Activated T-cell treated with anti-CD3 and anti-CD28 coated beads for 1 hour (primary cell): ENCODE measurements around the gene NRF1.

Experiments
- DNase-seq: peaks from one replicate; pipeline ENCODE4 v3.0.0-alpha.2; 2020; ENCODE audit warnings: low read depth

The NRF1 gene

DNA sequence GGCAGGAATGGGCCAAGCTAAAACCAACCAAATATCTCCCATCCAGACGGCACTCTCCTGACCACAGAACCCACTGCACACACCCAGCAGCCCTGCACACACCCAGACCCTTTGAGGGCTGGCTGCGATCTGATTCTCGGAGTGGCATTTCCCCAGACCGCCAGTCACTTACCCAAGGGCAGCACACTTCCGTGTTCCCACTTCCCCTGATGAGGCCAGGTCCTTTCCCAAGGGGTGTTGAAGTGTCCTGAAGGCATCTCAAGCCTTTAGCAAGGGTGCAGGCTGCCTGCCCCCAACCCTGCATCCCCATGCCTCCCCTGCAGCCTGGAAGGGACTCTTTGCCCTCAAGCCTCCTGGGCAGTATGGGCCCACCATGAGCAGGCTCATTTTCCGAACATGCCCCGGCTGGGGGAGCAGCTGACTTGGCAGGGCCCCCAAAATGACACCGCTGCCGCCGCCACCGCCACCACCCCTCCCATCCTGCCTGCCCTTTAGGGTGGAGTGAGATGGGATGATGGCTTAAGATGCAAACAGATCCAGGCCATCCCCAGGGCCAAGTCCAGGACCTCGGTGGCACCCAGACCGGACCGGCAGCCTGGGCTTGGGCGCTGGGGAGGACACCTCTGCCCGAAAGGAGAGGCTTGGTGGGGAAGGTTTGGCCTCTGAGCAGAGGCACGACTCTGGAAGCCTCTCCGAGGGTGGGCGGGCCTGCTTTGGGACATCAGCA, 159.8 kb downstream of the NRF1 start:
- no peak for DNase-seq

DNA sequence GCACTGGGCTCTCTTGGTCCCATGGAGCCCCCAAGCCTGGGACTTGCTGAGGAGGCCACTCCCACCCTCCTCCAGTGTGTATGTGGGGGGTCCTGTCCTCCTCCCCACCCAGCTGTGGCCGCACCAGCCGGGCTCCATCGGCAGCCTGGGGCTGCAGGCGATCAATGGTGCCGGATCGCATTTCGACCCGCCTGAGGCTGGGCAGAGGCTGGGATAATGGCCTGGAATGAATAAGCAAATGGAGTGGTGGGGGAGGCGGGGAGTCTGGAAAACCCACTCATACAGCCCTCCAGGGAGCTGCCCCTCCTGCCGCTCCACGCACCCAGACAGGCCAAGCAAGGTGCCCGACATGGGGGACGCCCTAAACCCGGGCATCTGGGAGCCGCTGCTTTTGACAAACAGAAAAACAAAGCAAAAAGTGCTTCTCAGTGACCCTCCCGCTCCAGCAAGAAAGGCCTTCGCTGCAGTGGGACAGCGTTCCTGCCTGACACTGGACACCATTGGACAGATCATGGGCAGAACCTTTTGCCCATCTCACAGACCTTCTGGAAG, 160.5 kb downstream of the NRF1 start:
- DNase-seq = no peak

DNA sequence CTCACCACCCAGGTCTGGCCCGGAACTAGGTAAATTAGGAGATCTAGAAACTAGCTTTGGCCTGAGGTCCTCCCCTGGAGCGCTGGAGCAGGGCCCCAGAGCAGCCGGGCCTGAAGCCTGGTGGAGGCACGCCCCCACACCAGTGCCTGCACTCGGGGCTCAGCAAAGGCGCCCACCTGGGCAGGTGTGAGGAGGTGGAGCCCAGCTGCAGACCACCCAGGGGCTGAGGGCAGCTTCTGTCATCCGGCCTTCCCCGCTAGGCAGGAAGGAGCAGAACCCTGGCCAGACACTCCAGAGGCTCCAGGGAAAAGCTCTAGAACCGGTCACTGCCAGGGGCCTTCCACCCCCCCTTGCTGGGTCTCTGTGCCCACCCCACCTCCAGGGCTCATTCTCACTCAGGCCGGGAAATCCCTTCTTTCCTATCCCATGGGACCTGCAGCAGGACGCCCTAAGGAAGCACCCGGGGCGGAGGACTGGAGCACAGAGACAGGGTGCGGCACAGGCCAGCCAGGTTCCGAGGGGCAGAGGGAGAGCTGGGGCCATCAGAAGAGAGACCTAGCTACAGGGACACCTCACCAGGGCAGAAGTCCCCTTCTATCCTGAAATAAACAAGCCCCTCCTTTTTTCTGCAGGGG, 161.2 kb downstream of the NRF1 start:
- DNase-seq = no peak

GRCh38 chr7:129773328-129773731, 161.8 kb downstream of the NRF1 start:
- no peak for DNase-seq

- DNase-seq = no peak
Measured at GRCh38 chr7:129773871-129774270, 162.4 kb downstream of the NRF1 start.

GRCh38 chr7:129774359-129774758, 162.8 kb downstream of the NRF1 start:
- no peak for DNase-seq

- DNase-seq = no peak
Measured at GRCh38 chr7:129774871-129775694, 163.6 kb downstream of the NRF1 start.

GRCh38 chr7:129775695-129776361, 164.3 kb downstream of the NRF1 start:
- no peak for DNase-seq

DNA sequence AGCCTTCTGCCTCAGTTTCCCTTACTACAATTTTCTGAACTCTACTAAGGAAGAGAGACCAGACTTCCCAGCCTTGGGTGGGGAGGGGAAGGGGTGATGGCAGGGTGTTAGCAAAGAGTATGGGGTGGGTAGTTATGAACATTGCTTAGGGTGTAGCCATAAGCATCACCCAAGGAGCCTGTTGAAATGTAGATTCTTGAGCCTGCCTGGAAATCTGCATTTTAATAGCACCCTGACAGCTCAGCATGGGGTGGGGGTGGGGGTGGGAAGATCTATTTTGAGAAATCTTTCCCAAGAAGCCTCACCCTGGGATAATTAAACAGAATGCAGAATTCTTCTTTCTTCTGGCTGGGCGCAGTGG, 164.8 kb downstream of the NRF1 start:
- no peak for DNase-seq

GRCh38 chr7:129777195-129777844, 165.8 kb downstream of the NRF1 start:
- DNase-seq = no peak

DNA sequence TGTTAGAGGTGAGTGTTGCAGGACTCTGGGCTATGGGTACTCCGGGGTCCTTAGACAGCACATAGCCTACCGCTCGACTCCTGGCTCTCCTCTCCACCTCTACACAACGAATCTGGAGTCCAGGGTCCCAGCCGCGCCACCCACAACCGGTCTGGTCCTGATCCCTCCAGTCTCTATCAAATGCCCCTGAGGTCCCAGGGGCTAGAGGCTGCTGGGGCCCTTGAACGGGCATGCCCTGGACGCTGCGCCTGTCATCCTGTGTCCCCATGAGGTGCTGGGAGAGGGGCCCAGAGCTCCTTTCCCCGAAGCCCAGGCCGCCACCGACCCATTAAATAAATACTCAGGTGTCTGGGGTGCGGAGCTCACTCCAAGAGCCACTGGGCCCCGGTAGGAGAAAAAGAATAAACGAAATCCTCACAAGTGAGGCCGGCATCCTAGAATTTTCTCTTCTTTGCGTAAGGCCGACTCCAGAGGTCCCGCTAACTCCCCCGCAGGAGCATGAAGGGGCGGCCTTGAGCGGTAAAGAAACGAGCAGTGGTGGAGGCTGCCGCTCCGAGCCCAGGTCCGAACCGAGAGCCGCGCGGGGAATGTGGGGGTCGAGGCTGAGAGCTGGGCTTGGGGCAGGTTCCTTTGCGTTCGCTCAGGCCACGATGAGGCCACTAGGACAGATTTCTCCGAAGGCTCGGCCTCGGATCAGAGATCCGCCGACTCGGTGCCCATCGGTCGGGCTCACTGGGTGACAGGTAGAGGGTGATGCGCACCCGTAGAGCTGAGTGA, 166.7 kb downstream of the NRF1 start:
- no peak for DNase-seq

GRCh38 chr7:129778770-129779601, 167.5 kb downstream of the NRF1 start:
- DNase-seq = no peak

DNA sequence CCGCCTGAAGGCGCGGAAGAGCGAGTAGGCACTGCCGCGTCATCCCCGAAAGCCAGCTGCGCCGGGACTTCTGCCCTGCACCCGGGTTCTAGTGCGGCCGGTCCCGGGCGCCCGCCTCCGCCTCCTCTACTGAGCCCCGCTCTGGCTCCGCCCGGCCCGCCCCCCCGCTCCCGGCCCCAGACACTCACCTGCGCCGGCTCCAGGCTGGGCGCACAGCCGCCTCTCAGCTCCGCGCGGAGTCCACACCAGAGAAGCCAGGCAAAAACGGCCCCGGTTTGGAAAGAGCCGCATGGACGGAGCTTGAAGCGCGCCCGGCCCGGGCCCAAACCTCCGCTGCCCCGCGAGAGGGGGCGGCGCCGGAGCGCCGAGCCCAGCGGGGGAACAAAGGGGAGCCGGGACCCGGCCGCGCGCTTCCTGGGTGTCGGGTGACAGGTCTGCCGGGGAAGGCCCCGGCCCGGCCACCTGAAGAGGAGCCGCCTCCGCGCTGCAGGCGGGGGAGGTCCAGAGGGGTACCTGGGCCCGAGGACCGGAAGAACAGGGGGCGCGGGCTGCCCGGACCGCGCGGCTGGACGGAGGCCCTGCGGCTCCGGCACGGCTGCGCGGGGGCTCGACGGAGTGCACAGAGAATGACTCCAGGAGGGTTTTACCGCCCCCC, 168.2 kb downstream of the NRF1 start:
- no peak for DNase-seq

- peak; percentile 64 for DNase-seq
Measured at GRCh38 chr7:129780257-129780973, 168.9 kb downstream of the NRF1 start.

DNA sequence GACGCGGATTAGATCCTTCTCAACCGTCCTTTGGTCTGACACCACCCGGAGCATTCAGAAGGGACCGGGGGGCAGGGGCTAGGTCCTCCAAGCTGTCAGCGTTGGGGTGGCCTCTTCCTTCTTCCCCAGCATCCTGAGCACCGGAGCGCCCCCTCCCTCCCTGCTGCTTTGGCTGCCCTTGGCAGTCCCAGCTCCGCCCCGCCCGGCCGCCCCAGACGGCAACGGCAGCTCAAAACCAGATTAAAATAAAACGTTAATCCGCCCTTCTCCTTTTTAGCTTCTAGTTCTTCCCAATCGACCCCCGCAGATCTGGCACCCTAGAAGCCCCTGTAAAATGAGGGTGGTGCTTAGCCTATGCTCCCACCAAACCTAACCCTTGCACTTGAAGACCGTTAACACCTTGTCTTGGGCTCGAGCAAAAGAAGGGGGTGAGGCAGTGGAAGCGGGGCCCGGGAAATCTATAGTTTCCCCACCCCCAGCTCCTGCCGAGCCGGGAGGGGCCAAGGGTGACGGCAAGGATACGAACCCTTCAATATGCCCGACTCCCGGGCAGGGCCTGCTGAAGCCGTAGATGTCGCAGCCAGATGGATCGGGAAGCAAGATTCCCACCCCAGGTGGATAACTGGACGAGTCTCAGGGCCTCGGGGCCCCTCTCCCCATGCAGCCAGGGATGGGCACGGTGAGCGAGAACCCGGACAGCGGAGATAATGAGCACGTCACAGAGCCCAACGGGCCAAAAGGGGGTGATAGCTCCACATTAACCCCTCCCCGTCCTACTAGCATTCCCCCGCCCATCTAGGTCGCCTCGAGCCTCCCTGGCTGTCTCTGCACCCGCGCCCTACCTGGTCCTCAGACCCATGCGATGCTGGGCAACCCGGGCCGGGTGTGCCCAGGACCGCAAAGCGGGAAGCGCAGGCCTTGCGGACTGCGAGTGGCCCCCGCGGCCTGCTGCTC, 169.7 kb downstream of the NRF1 start:
- DNase-seq = no peak

DNA sequence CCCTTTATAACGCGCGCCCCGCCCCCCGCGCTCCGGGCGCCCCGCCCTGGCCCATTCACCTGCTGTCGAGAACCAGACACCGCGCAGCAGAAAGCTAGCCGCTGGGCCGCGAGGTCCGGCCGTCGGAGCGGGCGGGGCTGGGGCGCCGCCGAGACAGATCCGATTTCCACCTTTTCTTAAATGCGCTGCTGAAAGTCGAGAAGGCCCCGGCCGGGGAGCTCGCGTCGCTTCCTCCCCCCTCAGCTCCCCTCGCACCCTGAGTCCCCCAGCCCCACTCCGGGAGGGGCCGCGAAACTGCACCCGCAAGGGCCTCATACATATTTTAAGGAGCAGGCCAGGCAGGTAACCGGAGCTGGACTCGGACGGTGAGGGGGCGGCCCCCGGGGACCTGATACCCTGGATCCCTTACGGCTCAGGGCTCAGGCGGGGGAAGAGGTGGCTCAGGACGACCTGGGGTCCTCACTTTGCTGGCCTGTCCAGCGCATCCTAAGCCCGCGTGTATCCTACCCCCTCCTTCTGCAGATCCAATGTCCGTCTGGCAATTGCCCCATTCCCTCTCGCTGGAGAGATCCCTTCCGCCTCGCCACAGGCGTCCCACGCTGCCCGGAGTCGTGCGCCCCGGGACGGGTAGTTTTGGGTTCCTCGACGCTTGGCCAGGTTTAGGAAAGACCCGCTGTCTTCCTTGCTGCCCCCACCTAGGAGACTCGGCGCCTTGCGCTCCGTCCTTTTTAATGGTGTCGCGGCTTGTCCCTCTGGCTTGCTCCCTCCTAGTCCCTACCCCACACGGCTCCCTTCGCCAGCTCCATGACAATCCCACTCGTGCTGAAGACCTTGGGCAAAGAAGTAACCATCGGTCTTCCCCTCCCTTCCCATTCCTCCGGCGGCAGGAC, 170.7 kb downstream of the NRF1 start:
- DNase-seq = no peak
